GM18867 (cell line): Measurements from ENCODE around the gene ASTN2.
A peak's percentile ranks its signal among the peaks of the same experiment; 100 is the strongest.
"Not testable (repeated sequence)": the region's sequence is repeated elsewhere in the genome, so short reads cannot be mapped to it uniquely, and the experiment has no call there.

ENCODE experiments used
- ATAC-seq: cut with Tn5 transposase; IDR thresholded peaks from one replicate; pipeline ENCODE4 v1.9.1; 2021; ENCODE audit warnings: mild to moderate bottlenecking, moderate library complexity; ENCODE audit not compliant: unreplicated experiment

ASTN2 gene

DNA sequence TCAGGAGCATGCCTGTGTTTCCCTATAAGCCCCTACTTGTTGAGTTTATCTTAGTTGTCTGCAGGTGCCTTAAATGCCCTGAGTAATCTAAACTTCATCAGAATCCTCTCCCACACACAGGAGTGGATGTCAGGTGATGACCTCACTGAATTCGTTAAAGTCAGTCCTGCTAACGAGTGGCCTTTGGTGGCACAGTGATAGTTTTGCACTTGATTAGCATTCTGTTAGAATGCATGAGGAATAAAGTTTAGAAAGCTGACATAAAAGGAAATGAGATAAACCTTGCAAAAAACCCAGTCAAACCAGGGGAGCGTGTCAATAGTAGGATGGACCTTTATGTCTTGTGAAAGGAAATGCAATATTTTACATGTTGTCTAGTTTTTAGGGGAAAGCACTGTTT is 723.2 kb downstream of the ASTN2 start:
- ATAC-seq: no peak

DNA sequence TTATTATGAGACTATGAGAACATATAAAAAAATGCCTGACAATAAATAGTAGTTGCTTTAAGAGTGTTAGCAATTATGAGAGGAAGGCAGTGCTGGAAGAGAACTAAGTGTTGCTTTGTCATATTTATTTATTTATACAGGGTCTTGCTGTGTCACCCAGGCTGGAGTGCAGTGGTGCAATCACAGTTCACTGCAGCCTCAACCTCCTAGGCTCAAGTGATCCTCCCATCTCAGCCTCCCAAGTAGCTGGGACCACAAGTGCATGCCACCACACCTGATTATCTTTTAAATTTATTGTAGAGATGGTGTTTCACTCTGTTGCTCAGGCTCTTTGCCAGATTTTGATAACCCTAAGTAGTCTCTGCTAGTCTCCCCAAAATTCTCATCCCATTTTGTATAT is 724.1 kb downstream of the ASTN2 start:
- ATAC-seq: not testable (repeated sequence)

DNA sequence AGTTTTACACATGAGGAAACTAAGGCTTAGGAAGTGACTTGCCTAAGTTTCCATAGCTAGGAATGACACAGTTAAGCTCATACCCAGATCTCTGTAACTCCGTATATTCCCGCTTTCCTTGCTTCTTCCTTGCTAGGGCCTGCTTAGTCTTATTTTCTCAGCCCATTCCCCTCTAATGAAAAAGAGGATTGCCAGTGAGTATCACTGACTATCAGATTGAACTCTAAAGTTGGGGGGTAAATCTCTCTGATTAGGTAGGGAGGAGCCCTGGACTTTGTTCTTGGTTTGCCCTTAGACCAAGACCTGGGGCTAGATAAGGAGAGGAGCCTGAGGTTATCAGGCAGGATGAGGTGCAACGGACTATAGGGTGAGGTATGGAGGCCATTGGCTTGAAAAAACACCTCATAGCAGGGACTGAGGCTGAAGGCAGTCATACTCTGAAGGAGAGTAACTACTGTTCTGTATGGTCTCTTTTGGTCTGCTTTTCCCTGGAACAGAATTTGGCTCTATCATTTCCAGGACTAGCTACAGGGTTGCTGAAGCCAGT is 725.3 kb downstream of the ASTN2 start:
- ATAC-seq: no peak

GRCh38 chr9:116688806-116689485 is 725.9 kb downstream of the ASTN2 start:
- ATAC-seq: no peak

GRCh38 chr9:116687754-116688135 is 727.1 kb downstream of the ASTN2 start:
- ATAC-seq: peak; percentile 14

- peak; percentile 98 for ATAC-seq
Observed at GRCh38 chr9:116687074-116687753, 727.6 kb downstream of the ASTN2 start, which contains the start of gene TRIM32. TSS of gene TRIM32 (plus strand) at chr9:116687305. CDS start at chr9:116697743, 10,438 bp downstream.

DNA sequence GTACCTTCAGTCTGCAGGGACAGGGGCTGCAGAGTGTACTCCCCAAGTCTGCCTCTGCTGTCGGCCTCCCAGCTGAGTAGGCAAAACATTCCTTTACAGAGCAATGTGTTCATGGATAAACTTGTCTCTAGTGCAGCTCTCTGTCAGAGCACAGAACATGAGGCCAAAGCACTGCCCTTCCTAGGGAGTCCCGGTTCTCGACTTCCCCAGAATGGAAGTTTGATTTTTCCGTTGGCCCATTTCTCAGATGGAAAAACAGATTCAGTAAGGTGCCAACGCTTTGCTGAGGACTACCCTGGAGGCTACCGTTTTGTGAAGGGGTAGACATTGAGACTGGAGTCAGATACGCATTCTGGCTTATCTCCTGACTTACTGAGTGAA is 728.2 kb downstream of the ASTN2 start:
- peak; percentile 47 for ATAC-seq

DNA sequence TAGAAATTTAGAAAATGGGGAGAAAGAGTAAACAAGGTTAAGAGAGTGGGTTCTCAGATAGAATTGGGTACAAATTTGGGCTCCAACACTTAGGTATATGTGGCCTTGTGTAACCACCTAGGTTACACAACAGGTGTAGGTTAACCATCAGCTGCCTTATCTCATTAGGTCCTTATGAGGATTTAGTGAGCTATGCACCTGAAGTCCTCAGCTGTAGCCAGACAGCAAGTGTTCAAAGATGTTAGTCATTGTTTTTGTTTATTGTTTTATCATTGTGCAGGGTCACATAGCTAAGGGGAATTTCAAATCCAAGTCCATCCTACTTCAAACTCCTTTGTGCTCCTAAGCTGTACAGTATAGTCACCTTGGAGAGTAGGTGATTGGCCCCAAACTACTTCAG is 728.7 kb downstream of the ASTN2 start:
- no peak for ATAC-seq

GRCh38 chr9:116685166-116685565 is 729.7 kb downstream of the ASTN2 start:
- ATAC-seq: no peak

DNA sequence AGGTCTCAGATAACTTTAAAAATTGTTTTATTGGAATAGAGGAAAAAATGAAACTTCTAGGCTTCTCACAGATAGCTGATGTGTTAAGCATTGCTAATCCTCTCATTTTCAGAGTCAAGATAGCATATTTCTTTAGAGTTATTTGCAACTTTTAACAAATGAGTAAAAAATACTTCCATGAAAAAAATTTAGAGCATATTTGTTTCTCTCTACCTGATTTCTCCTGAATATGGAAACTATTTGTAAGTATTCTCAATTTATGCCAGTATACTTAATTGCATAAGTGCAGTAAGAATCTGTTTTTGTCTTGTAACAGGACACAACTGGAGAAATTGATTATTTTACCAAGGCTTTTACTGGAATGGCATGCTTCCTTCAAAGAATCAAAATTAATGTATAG is 731.3 kb downstream of the ASTN2 start:
- ATAC-seq: no peak

- ATAC-seq: no peak
Observed at GRCh38 chr9:116674210-116674980, 740.5 kb downstream of the ASTN2 start.

DNA sequence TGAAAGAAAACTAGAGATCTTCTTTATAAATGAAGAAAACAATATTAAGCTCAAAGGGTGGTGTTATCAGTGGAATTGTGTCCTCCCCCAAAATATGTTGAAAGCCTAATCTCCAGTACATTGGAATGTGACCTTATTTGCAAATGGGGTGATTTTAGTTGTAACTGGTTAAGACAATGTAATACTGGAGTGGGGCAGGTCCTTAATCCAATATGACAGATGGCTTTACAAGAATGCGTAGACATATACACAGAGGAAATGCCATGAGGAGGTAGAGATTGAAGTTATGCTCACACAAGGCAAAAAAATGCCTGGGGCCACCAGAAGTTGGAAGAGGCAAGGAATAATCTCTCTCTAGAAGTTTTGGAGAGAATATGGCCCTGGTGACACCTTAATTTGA is 741.5 kb downstream of the ASTN2 start:
- ATAC-seq: no peak

- ATAC-seq: peak; percentile 41
Observed at GRCh38 chr9:116671605-116672004, 743.3 kb downstream of the ASTN2 start.

GRCh38 chr9:116668970-116669695 is 745.7 kb downstream of the ASTN2 start:
- no peak for ATAC-seq

GRCh38 chr9:116663581-116663980 is 751.3 kb downstream of the ASTN2 start:
- ATAC-seq: no peak

DNA sequence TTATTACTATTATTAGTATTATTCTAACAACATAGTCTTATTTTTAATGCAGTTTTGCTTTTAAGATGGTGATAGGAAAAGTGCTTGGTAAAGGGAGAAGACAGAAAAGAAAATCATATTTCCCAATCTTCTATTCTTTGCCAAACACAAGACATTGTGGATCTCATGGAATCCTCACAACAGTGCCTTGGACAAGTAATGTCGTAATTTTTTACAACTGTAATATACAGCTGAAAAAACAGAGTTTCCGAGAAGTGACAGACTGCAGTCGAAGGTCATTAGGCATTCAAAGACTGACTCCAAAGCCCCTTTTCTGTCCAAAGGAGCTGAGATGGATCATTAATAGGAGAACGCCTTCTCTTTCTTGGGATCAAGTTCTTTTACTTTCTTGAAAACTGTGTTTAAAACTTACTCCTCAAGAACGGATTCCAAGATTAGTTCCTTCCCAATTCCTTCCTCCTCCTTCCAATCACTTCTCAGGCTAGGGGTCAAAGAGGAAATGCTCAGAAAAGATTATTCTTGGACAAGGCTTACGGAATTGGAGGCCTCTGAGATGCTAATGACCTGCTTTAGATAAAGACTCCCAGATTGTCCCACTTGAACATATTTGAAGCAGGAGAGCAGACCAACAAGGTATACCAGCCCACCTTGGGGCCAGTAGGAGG is 752.1 kb downstream of the ASTN2 start:
- no peak for ATAC-seq

- ATAC-seq: peak; percentile 87
Observed at GRCh38 chr9:116661037-116661954, 753.6 kb downstream of the ASTN2 start.

DNA sequence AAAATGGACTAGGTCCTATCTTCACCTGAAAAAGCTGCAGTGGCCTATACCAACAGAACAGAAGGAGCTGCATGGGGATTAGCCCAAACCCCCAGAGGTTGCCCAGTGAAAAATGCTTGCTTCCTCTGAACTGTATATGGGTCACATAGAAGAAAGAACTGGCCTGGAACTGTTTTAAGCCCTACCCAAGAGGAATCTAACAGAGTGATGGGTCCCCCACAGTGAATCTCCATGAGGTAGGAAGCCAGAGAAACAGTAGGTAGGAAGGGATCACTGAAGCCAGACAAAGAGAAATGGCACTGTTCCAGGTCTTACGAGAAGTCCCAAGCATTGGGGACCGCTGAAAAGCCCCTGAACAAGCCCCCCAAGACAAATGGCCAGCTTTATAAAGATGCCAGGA is 756.6 kb downstream of the ASTN2 start:
- ATAC-seq: no peak

DNA sequence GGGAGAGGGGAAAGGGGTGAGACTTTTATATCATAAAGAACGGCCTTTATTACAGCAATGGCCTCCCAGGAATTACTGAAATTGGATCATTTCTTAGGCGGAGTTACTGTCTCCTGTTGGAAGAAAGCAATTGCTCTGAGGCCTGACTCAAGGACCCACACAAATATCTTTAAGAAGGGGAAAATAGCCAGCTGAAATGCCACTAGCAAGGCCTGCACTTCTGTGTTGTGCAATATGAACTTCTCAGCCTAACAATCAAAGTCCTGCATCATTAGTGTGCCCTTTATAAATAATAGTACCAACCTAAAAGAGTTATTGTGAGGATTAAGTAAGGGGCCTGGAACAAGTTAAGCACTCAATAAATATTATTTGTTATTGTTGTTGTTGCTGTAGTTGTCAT is 757.9 kb downstream of the ASTN2 start:
- no peak for ATAC-seq
